A673 (cell line): ENCODE results near the gene TAAR2. TPM values are rescaled to one million over a fixed set of nuclear protein-coding genes. Genes with fewer than 3 reads are reported as not detected.

Source experiments
- BruUV-seq: library from RNA; stranded (reverse); fragments of 400-500 nt; replicated peaks from 2 replicates; lab custom pipeline; 2021; lab: Mats Ljungman, UMichigan
- CTCF ChIA-PET: fragments of 300-600 bp; sonication (Branson Sonifier 250); formaldehyde crosslinking; loops from one replicate; lab custom pipeline; 2022; ENCODE audit warnings: antibody characterized with exemption; lab: Charles Lee
- POLR2A ChIA-PET: fragments of 300-600 bp; sonication (Branson Sonifier 250); formaldehyde crosslinking; loops from one replicate; lab custom pipeline; 2022; ENCODE audit warnings: antibody characterized with exemption; ENCODE audit not compliant: low non-redundant PET; lab: Charles Lee
- DNase-seq: peaks from one replicate; pipeline ENCODE4 v3.0.0-alpha.2; 2015; ENCODE audit warnings: low spot score
- H3K27ac ChIP-seq: fragments of 200-600 bp; sonication (generic); 2 replicates; pipeline ENCODE4 v1.5.1; 2016; ENCODE audit warnings: mixed run types, low read depth, mild to moderate bottlenecking, mixed read lengths, antibody characterized with exemption, low read length; ENCODE audit not compliant: poor library complexity, severe bottlenecking
- H3K27me3 ChIP-seq: fragments of 200-600 bp; sonication (generic); replicated peaks from 2 replicates; pipeline ENCODE4 v1.6.1; 2017; ENCODE audit warnings: mixed run types, low read depth, mild to moderate bottlenecking, mixed read lengths, antibody characterized with exemption, low read length; ENCODE audit not compliant: insufficient read depth, poor library complexity
- H3K36me3 ChIP-seq: fragments of 200-600 bp; sonication (generic); 2 replicates; pipeline ENCODE4 v1.6.1; 2016; ENCODE audit warnings: mixed run types, mild to moderate bottlenecking, mixed read lengths, antibody characterized with exemption, low read length; ENCODE audit not compliant: insufficient read depth, poor library complexity, severe bottlenecking
- H3K4me1 ChIP-seq: fragments of 200-600 bp; sonication (generic); 2 replicates; pipeline ENCODE4 v1.6.1; 2017; ENCODE audit warnings: mixed run types, mild to moderate bottlenecking, mixed read lengths, antibody characterized with exemption, low read length; ENCODE audit not compliant: insufficient read depth, poor library complexity, severe bottlenecking
- H3K4me3 ChIP-seq: fragments of 200-600 bp; sonication (generic); 2 replicates; pipeline ENCODE4 v1.5.1; 2016; ENCODE audit warnings: low read depth, mixed run types, mild to moderate bottlenecking, mixed read lengths, low read length; ENCODE audit not compliant: poor library complexity, severe bottlenecking
- H3K9me3 ChIP-seq: fragments of 200-600 bp; sonication (generic); 2 replicates; pipeline ENCODE4 v1.6.1; 2016; ENCODE audit warnings: mixed run types, low read depth, mild to moderate bottlenecking, mixed read lengths, antibody characterized with exemption, low read length; ENCODE audit not compliant: poor library complexity, severe bottlenecking
- EZH2 ChIP-seq: fragments of 200-600 bp; sonication (generic); IDR thresholded peaks from 2 replicates; pipeline ENCODE4 v1.6.1; 2017; ENCODE audit warnings: borderline replicate concordance, low read depth, mild to moderate bottlenecking, mixed read lengths, antibody characterized with exemption, low read length; ENCODE audit not compliant: poor library complexity, severe bottlenecking
- intact Hi-C: fragments of 100-400 bp; cut with micrococcal nuclease; formaldehyde crosslinking; loops from one replicate; pipeline ENCODE4 v1.10.0; 2022; ENCODE audit not compliant: unreplicated experiment
- total RNA-seq: library from RNA; stranded (reverse); gene quantifications from 2 replicates; pipeline ENCODE4 v1.2.3, GENCODE V29; 2021
- TF ChIP-seq, protein P1 (sequence below): fragments of 300-800, 200-600 bp; sonication (generic); conservative IDR thresholded peaks from 2 replicates; pipeline ENCODE4 v1.5.1; 2017; ENCODE audit warnings: low read depth, mild to moderate bottlenecking, antibody characterized with exemption, low read length, moderate library complexity, mixed read lengths

Gene TAAR2
- total RNA-seq, 1 experiment from 2014 or later, result not detected

DNA sequence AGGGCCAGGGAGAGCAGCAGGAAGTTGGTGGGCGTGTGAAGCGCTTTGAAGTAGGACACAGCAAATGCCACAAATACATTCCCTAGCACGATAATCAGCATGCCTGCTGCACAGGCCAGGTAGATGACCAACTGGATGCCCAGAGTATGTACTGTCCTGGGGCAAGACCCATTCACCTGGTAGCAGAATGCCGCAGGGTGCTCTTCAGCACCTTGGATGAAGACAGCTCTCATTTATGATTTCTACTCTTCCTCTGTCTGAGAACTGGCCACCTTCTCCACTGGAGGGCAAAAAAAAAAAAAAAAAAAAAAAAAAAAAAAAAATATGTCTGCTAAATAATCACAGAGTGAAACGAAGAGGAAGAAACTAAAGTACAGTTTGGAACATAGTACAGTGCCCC, 34.6 kb downstream of the TAAR2 start, which contains the start of gene TAAR5:
TAAR5 (minus strand) TSS at position 288 of the 400 bp plus-strand sequence; CDS start at position 233, 55 bp downstream.
- H3K4me3 ChIP-seq, result no peak within 1 kb of the TSS
- no peak within 1 kb of the TSS for H3K27ac ChIP-seq
- no peak for DNase-seq
- H3K4me1 ChIP-seq, result no peaks in the 10 kb centered on the region
- no TSS peak for BruUV-seq
- ChIA-PET POLR2A (no interaction called here), CTCF (no interaction called here)
- intact Hi-C loops, result no loop called here
- H3K9me3 ChIP-seq, result no peaks in the 10 kb centered on the region
- H3K27me3 ChIP-seq, result peaks cover 49% of the 10 kb centered on the region
- TF ChIP-seq, protein P1, sequence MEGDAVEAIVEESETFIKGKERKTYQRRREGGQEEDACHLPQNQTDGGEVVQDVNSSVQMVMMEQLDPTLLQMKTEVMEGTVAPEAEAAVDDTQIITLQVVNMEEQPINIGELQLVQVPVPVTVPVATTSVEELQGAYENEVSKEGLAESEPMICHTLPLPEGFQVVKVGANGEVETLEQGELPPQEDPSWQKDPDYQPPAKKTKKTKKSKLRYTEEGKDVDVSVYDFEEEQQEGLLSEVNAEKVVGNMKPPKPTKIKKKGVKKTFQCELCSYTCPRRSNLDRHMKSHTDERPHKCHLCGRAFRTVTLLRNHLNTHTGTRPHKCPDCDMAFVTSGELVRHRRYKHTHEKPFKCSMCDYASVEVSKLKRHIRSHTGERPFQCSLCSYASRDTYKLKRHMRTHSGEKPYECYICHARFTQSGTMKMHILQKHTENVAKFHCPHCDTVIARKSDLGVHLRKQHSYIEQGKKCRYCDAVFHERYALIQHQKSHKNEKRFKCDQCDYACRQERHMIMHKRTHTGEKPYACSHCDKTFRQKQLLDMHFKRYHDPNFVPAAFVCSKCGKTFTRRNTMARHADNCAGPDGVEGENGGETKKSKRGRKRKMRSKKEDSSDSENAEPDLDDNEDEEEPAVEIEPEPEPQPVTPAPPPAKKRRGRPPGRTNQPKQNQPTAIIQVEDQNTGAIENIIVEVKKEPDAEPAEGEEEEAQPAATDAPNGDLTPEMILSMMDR, result no peak
- no peak for TF ChIP-seq EZH2
- H3K36me3 ChIP-seq, result no peaks in the 10 kb centered on the region

DNA sequence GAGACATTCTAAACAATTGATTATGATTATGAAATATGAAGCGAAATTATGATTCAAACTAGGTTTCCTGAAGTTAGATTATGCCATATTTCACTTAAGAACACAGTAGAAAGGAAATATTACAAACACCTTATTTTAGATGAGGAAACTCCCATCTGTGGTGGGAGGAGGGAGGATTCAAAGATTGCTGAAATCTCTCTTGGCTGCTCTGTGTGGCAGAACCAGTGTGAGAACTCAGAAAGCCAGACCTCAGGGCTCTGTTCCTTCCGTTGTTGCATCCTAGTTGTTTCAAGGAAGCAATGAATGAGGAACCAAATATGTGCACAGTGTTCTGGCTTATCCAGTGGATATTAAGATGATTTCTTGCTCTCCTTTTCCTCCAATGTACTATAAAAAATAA, 36.7 kb downstream of the TAAR2 start:
- DNase-seq, result no peak

DNA sequence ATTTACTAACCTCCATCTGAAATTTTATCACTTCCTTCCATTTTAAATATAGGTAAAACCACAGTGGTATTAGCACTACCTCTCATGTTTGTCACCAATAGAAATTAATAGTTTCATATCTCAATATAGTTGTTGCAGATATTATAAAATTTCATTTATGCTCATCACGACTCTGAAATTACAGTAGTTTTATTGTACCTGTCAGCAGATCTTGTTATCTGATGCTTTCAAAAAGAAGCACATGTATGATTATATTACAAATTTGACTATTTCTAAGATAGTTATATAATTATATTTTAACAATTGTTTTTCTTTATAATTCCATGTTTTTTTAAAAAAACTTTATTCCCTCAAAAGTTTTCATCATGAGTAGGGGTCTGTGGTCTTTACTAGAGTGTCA, 39.4 kb downstream of the TAAR2 start:
- no peak for DNase-seq
- no TSS peak for BruUV-seq
- H3K27me3 ChIP-seq, result peaks cover 71% of the 10 kb centered on the region
- TF ChIP-seq, protein P1, result no peak
- no peak for TF ChIP-seq EZH2
- H3K27ac ChIP-seq, result no peak overlapping the region
- ChIA-PET CTCF (no interaction called here), POLR2A (no interaction called here)
- H3K4me3 ChIP-seq, result no peak overlapping the region
- intact Hi-C loops, result no loop called here
- no peaks in the 10 kb centered on the region for H3K36me3 ChIP-seq
- no peaks in the 10 kb centered on the region for H3K4me1 ChIP-seq
- H3K9me3 ChIP-seq, result no peaks in the 10 kb centered on the region

More for the DNA sequence above, 36.7 kb downstream of the TAAR2 start:
- Histone ChIP-seq H3K4me1 (no peaks in the 10 kb centered on the region), H3K9me3 (no peaks in the 10 kb centered on the region), H3K36me3 (no peaks in the 10 kb centered on the region), H3K4me3 (no peak overlapping the region), H3K27ac (no peak overlapping the region), H3K27me3 (peaks cover 69% of the 10 kb centered on the region)
- no TSS peak for BruUV-seq
- ChIA-PET CTCF (no interaction called here), POLR2A (no interaction called here)
- TF ChIP-seq, protein P1, result no peak
- no peak for TF ChIP-seq EZH2
- intact Hi-C loops, result no loop called here
